Neural progenitor cell (in vitro differentiated cells): Measurements from ENCODE around the gene SH3TC1. TPM values are rescaled to one million over a fixed set of nuclear protein-coding genes. Genes with fewer than 3 reads are reported as not detected.
A peak's percentile ranks its signal among the peaks of the same experiment; 100 is the strongest.

ENCODE experiments used
- DNase-seq: peaks from one replicate; pipeline ENCODE4 v3.0.0-alpha.2; 2016; ENCODE audit warnings: low spot score
- H2AFZ ChIP-seq: fragments of 200-600 bp; sonication (generic); replicated peaks from 2 replicates; pipeline ENCODE4 v1.6.1; 2016; ENCODE audit warnings: antibody characterized with exemption
- H3F3A ChIP-seq: fragments of 200-600 bp; sonication (generic); 2 replicates; pipeline ENCODE4 v1.6.1; 2016; ENCODE audit warnings: antibody characterized with exemption, low read depth
- H3K27ac ChIP-seq: fragments of 200-600 bp; sonication (generic); 2 replicates; pipeline ENCODE4 v1.5.1; 2016; ENCODE audit warnings: mild to moderate bottlenecking
- H3K27me3 ChIP-seq: fragments of 200-600 bp; sonication (generic); 2 replicates; pipeline ENCODE4 v1.6.1; 2016; ENCODE audit warnings: mild to moderate bottlenecking, moderate library complexity
- H3K36me3 ChIP-seq: fragments of 200-600 bp; sonication (generic); 2 replicates; pipeline ENCODE4 v1.5.1; 2016
- H3K4me1 ChIP-seq: fragments of 200-600 bp; sonication (generic); 2 replicates; pipeline ENCODE4 v1.6.1; 2016; ENCODE audit warnings: mixed run types
- H3K4me2 ChIP-seq: fragments of 200-600 bp; sonication (generic); 2 replicates; pipeline ENCODE4 v1.6.1; 2016
- H3K4me3 ChIP-seq: fragments of 200-600 bp; sonication (generic); 2 replicates; pipeline ENCODE4 v1.5.1; 2016
- H3K79me2 ChIP-seq: fragments of 200-600 bp; sonication (generic); 2 replicates; pipeline ENCODE4 v1.6.1; 2016; ENCODE audit warnings: low read depth
- H3K9ac ChIP-seq: fragments of 200-600 bp; sonication (generic); 2 replicates; pipeline ENCODE4 v1.6.1; 2016
- H3K9me3 ChIP-seq: fragments of 200-600 bp; sonication (generic); 2 replicates; pipeline ENCODE4 v1.5.1; 2016; ENCODE audit warnings: low read depth
- H4K20me1 ChIP-seq: fragments of 200-600 bp; sonication (generic); 2 replicates; pipeline ENCODE4 v1.6.1; 2016; ENCODE audit warnings: low read depth
- H3K27ac Mint-ChIP-seq: 3 replicates; pipeline ENCODE4 v1.8.0; 2021; ENCODE audit warnings: mixed read lengths
- H3K27me3 Mint-ChIP-seq: 2 replicates; pipeline ENCODE4 v1.8.0; 2022; ENCODE audit warnings: low read depth, mild to moderate bottlenecking, inconsistent platforms, moderate library complexity, mixed read lengths; ENCODE audit not compliant: insufficient read depth
- H3K36me3 Mint-ChIP-seq: 3 replicates; pipeline ENCODE4 v1.8.0; 2021; ENCODE audit warnings: mixed read lengths
- H3K4me1 Mint-ChIP-seq: 3 replicates; pipeline ENCODE4 v1.8.0; 2021; ENCODE audit warnings: mixed read lengths
- H3K4me3 Mint-ChIP-seq: 3 replicates; pipeline ENCODE4 v1.8.0; 2021; ENCODE audit warnings: mild to moderate bottlenecking, moderate library complexity, mixed read lengths
- H3K9me3 Mint-ChIP-seq: 3 replicates; pipeline ENCODE4 v1.8.0; 2020; ENCODE audit warnings: mixed read lengths
- CTCF ChIP-seq: fragments of 200-600 bp; sonication (generic); IDR thresholded peaks from 2 replicates; pipeline ENCODE4 v1.5.1; 2017; ENCODE audit warnings: antibody characterized with exemption, mild to moderate bottlenecking
- EZH2 ChIP-seq: fragments of 200-600 bp; sonication (generic); IDR thresholded peaks from 2 replicates; pipeline ENCODE4 v1.6.1; 2017; ENCODE audit warnings: antibody characterized with exemption, mild to moderate bottlenecking, moderate library complexity
- EZH2phosphoT487 ChIP-seq: fragments of 200-600 bp; sonication (generic); IDR thresholded peaks from 2 replicates; pipeline ENCODE4 v1.6.1; 2017; ENCODE audit warnings: antibody characterized with exemption
- total RNA-seq: library from RNA; depleted of rRNA; stranded (reverse); fragments of >200 nt; gene quantifications from 2 replicates; pipeline ENCODE4 v1.2.3, GENCODE V29; 2015; ENCODE audit warnings: low replicate concordance

SH3TC1 gene
- total RNA-seq, 1 donor from 2014 or later = 0.22 TPM

GRCh38 chr4:8280876-8281440 lies 81.9 kb downstream of the SH3TC1 start:
- no peak overlapping the region for H3K4me3 Mint-ChIP-seq
- H3K36me3 Mint-ChIP-seq = no peaks in the 10 kb centered on the region
- H3K4me2 ChIP-seq = no peak overlapping the region
- no peak overlapping the region for H3K27ac Mint-ChIP-seq
- no peak overlapping the region for H3K27ac ChIP-seq
- H3K4me3 ChIP-seq = no peak overlapping the region
- no peak overlapping the region for H2AFZ ChIP-seq
- no peak for DNase-seq
- no peak overlapping the region for H3K9ac ChIP-seq
- H3F3A ChIP-seq = no peaks in the 10 kb centered on the region
- peaks cover 11% of the 10 kb centered on the region for H3K27me3 Mint-ChIP-seq
- H3K9me3 ChIP-seq = no peaks in the 10 kb centered on the region
- peaks cover 19% of the 10 kb centered on the region for H3K4me1 Mint-ChIP-seq
- H3K27me3 ChIP-seq = no peaks in the 10 kb centered on the region
- H4K20me1 ChIP-seq = no peaks in the 10 kb centered on the region
- no peak for TF ChIP-seq EZH2phosphoT487
- no peak for TF ChIP-seq CTCF
- no peak for TF ChIP-seq EZH2
- H3K4me1 ChIP-seq = no peaks in the 10 kb centered on the region
- H3K36me3 ChIP-seq = no peaks in the 10 kb centered on the region
- H3K79me2 ChIP-seq = no peaks in the 10 kb centered on the region
- H3K9me3 Mint-ChIP-seq = no peaks in the 10 kb centered on the region

GRCh38 chr4:8281519-8282133 lies 82.5 kb downstream of the SH3TC1 start:
- peaks cover 7% of the 10 kb centered on the region for H3K27me3 Mint-ChIP-seq
- no peak overlapping the region for H3K27ac Mint-ChIP-seq
- Histone ChIP-seq H3K79me2 (no peaks in the 10 kb centered on the region), H3K9ac (no peak overlapping the region), H3F3A (no peaks in the 10 kb centered on the region), H2AFZ (no peak overlapping the region), H3K27me3 (no peaks in the 10 kb centered on the region), H3K9me3 (no peaks in the 10 kb centered on the region), H3K4me3 (no peak overlapping the region), H3K4me2 (no peak overlapping the region), H4K20me1 (no peaks in the 10 kb centered on the region), H3K27ac (no peak overlapping the region), H3K4me1 (no peaks in the 10 kb centered on the region), H3K36me3 (no peaks in the 10 kb centered on the region)
- no peaks in the 10 kb centered on the region for H3K9me3 Mint-ChIP-seq
- DNase-seq = no peak
- no peak for TF ChIP-seq CTCF
- no peak for TF ChIP-seq EZH2phosphoT487
- TF ChIP-seq EZH2 = no peak
- H3K4me1 Mint-ChIP-seq = peaks cover 15% of the 10 kb centered on the region
- H3K36me3 Mint-ChIP-seq = no peaks in the 10 kb centered on the region
- H3K4me3 Mint-ChIP-seq = no peak overlapping the region

- Histone ChIP-seq H3K4me3 (no peak overlapping the region), H3F3A (no peaks in the 10 kb centered on the region), H3K79me2 (no peaks in the 10 kb centered on the region), H3K9me3 (no peaks in the 10 kb centered on the region), H3K36me3 (no peaks in the 10 kb centered on the region), H3K9ac (no peak overlapping the region), H3K4me1 (no peaks in the 10 kb centered on the region), H4K20me1 (no peaks in the 10 kb centered on the region), H3K4me2 (no peak overlapping the region), H3K27ac (no peak overlapping the region), H3K27me3 (no peaks in the 10 kb centered on the region), H2AFZ (no peak overlapping the region)
- no peak for DNase-seq
- H3K27ac Mint-ChIP-seq = peak overlapping the region; percentile 64
- no peak overlapping the region for H3K4me3 Mint-ChIP-seq
- H3K27me3 Mint-ChIP-seq = peaks cover 7% of the 10 kb centered on the region
- no peaks in the 10 kb centered on the region for H3K36me3 Mint-ChIP-seq
- peaks cover 15% of the 10 kb centered on the region for H3K4me1 Mint-ChIP-seq
- TF ChIP-seq CTCF = no peak
- no peak for TF ChIP-seq EZH2phosphoT487
- TF ChIP-seq EZH2 = no peak
- no peaks in the 10 kb centered on the region for H3K9me3 Mint-ChIP-seq
Observed at GRCh38 chr4:8282134-8282641, 83.1 kb downstream of the SH3TC1 start.
